DMS153 (cell line): Measurements from ENCODE around the gene TMED8.

ENCODE experiments used
- DNase-seq: peaks from one replicate; lab custom pipeline; 2025; lab: John Stamatoyannopoulos, UW

Gene TMED8

GRCh38 chr14:77296155-77296554 is 80.7 kb downstream of the TMED8 start:
- no peak for DNase-seq

GRCh38 chr14:77290705-77291104 is 86.2 kb downstream of the TMED8 start:
- no peak for DNase-seq

GRCh38 chr14:77286576-77286975 is 90.3 kb downstream of the TMED8 start:
- DNase-seq: no peak
